Choroid plexus epithelial cell (primary cell): ENCODE results near the gene CRTC1.

Source experiments
- DNase-seq: peaks from one replicate; pipeline ENCODE4 v3.0.0-alpha.2; 2010; ENCODE audit warnings: low read depth
- H3K4me3 ChIP-seq: 2 replicates; pipeline ENCODE4 v1.5.1; 2011; ENCODE audit warnings: low read depth, mild to moderate bottlenecking, control low read depth, low read length, moderate library complexity
- CTCF ChIP-seq: conservative IDR thresholded peaks from 2 replicates; pipeline ENCODE4 v1.5.1; 2011; ENCODE audit warnings: low read depth, mild to moderate bottlenecking, control low read depth, inconsistent platforms, low read length, moderate library complexity

The CRTC1 gene

GRCh38 chr19:18778826-18779495, 95.5 kb downstream of the CRTC1 start:
- no peak overlapping the region for H3K4me3 ChIP-seq
- TF ChIP-seq CTCF: no peak
- DNase-seq: no peak

- no peak overlapping the region for H3K4me3 ChIP-seq
- DNase-seq: no peak
- TF ChIP-seq CTCF: no peak
Measured at GRCh38 chr19:18780081-18780480, 96.6 kb downstream of the CRTC1 start.

GRCh38 chr19:18780631-18781030, 97.2 kb downstream of the CRTC1 start:
- TF ChIP-seq CTCF: peak; percentile 34

GRCh38 chr19:18781047-18781600, 97.6 kb downstream of the CRTC1 start:
- no peak for DNase-seq
- no peak for TF ChIP-seq CTCF
- no peak overlapping the region for H3K4me3 ChIP-seq

More at GRCh38 chr19:18780631-18781030, 97.2 kb downstream of the CRTC1 start:
- no peak overlapping the region for H3K4me3 ChIP-seq
- DNase-seq: no peak

- H3K4me3 ChIP-seq: no peak overlapping the region
- no peak for DNase-seq
- TF ChIP-seq CTCF: no peak
Measured at GRCh38 chr19:18781885-18782527, 98.5 kb downstream of the CRTC1 start.

- no peak for TF ChIP-seq CTCF
- H3K4me3 ChIP-seq: no peak overlapping the region
- no peak for DNase-seq
Measured at GRCh38 chr19:18782559-18783225, 99.2 kb downstream of the CRTC1 start.
